ENCODE measurements around the gene NKRF.
A peak's percentile ranks its signal among the peaks of the same experiment; 100 is the strongest.

DNA sequence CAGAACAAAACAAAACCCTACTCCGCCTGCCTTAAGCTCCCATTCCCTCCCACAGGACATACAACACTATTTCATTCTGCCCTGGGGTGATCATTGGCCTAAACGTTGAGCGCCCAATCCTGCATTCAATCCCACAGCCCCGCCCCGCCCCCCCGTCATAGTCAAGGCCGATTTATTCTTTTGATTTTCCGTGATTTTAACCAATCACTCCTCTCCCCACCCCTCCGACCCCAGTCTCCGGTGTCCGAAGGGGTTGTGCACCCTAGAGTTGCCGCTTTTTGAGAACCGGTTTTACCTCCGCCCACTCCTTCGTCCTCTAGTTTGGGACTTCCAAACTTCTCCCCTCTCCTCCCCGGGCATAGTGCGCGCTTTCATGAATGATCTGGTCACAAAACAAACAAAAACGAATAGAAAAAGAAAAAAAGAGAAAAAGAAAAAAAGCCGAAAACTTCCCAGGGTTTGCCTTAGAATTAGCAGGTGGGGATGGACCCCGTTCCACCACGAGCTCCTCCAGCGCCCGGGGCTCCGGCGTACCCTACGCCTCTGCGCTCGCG is 32.3 kb downstream of the NKRF start:
- TF ChIP-seq SP1 (IDR thresholded peaks at IDR 0.05) (no peak), L3MBTL2 (conservative IDR thresholded peaks at IDR 0.05) (peak; percentile 74), FOXK2 (IDR thresholded peaks at IDR 0.05) (no peak), HDGF (IDR thresholded peaks at IDR 0.05; ENCODE audit: borderline replicate concordance) (no peak), CTBP1 (IDR thresholded peaks at IDR 0.05; ENCODE audit: borderline replicate concordance) (no peak), SUZ12 (IDR thresholded peaks at IDR 0.05) (no peak), FOXA1 (IDR thresholded peaks at IDR 0.05) (no peak), FOXM1 (IDR thresholded peaks at IDR 0.05; ENCODE audit: borderline replicate concordance) (no peak), ARNT (IDR thresholded peaks at IDR 0.05) (no peak), ZNF384 (IDR thresholded peaks at IDR 0.05) (no peak)

Data from HEK293T (cell line).